H9 (cell line): Measurements from ENCODE around the gene NHERF2. TPM values are rescaled to one million over a fixed set of nuclear protein-coding genes. Genes with fewer than 3 reads are reported as not detected.

ENCODE experiments used
- DNase-seq: peaks from one replicate; pipeline ENCODE4 v3.0.0-alpha.2; 2017
- H2AFZ ChIP-seq: one replicate; pipeline ENCODE4 v1.6.1; 2013; ENCODE audit warnings: mild to moderate bottlenecking, low read length, control low read depth, moderate library complexity
- H2AK5ac ChIP-seq: 2 replicates; pipeline ENCODE4 v1.6.1; 2013; ENCODE audit warnings: low read length, control low read depth, mixed read lengths; ENCODE audit not compliant: insufficient read length
- H2BK120ac ChIP-seq: one replicate; pipeline ENCODE4 v1.6.1; 2013; ENCODE audit warnings: low read depth, mild to moderate bottlenecking, low read length, control low read depth, inconsistent platforms; ENCODE audit not compliant: poor library complexity, severe bottlenecking
- H2BK12ac ChIP-seq: 2 replicates; pipeline ENCODE4 v1.6.1; 2013; ENCODE audit warnings: low read length, control low read depth, mixed read lengths, low read depth; ENCODE audit not compliant: insufficient read length
- H2BK15ac ChIP-seq: 2 replicates; pipeline ENCODE4 v1.6.1; 2013; ENCODE audit warnings: low read depth, low read length, control low read depth
- H2BK20ac ChIP-seq: one replicate; pipeline ENCODE4 v1.6.1; 2013; ENCODE audit warnings: low read depth, mild to moderate bottlenecking, low read length, control low read depth, inconsistent platforms; ENCODE audit not compliant: poor library complexity, severe bottlenecking
- H2BK5ac ChIP-seq: 2 replicates; pipeline ENCODE4 v1.6.1; 2013; ENCODE audit warnings: low read length, control low read depth, mixed read lengths; ENCODE audit not compliant: insufficient read length
- H3K14ac ChIP-seq: 2 replicates; pipeline ENCODE4 v1.6.1; 2013; ENCODE audit warnings: low read length, control low read depth; ENCODE audit not compliant: insufficient read depth
- H3K18ac ChIP-seq: 2 replicates; pipeline ENCODE4 v1.6.1; 2013; ENCODE audit warnings: low read depth, mild to moderate bottlenecking, mixed read lengths, low read length, control low read depth; ENCODE audit not compliant: insufficient read length
- H3K23ac ChIP-seq: 2 replicates; pipeline ENCODE4 v1.6.1; 2013; ENCODE audit warnings: low read length, control low read depth, mixed read lengths, low read depth; ENCODE audit not compliant: insufficient read length
- H3K23me2 ChIP-seq: 2 replicates; pipeline ENCODE4 v1.6.1; 2013; ENCODE audit warnings: low read depth, mild to moderate bottlenecking, mixed read lengths, low read length, control low read depth; ENCODE audit not compliant: insufficient read length, poor library complexity, severe bottlenecking
- H3K27ac ChIP-seq: 2 replicates; pipeline ENCODE4 v1.5.1; 2013; ENCODE audit warnings: low read length, control low read depth, mixed read lengths, low read depth; ENCODE audit not compliant: insufficient read length
- H3K27me3 ChIP-seq: 2 replicates; pipeline ENCODE4 v1.6.1; 2013; ENCODE audit warnings: low read length, control low read depth, inconsistent platforms; ENCODE audit not compliant: insufficient read depth
- H3K4ac ChIP-seq: 2 replicates; pipeline ENCODE4 v1.6.1; 2013; ENCODE audit warnings: low read depth, mild to moderate bottlenecking, control low read depth, inconsistent platforms, low read length, moderate library complexity
- H3K4me1 ChIP-seq: 2 replicates; pipeline ENCODE4 v1.6.1; 2013; ENCODE audit warnings: low read length, control low read depth, inconsistent platforms; ENCODE audit not compliant: insufficient read depth
- H3K4me2 ChIP-seq: 2 replicates; pipeline ENCODE4 v1.6.1; 2013; ENCODE audit warnings: low read length, control low read depth, mixed read lengths; ENCODE audit not compliant: insufficient read length, insufficient read depth
- H3K56ac ChIP-seq: 2 replicates; pipeline ENCODE4 v1.6.1; 2013; ENCODE audit warnings: low read depth, mild to moderate bottlenecking, mixed read lengths, low read length, control low read depth; ENCODE audit not compliant: insufficient read length
- H3K79me1 ChIP-seq: 2 replicates; pipeline ENCODE4 v1.6.1; 2013; ENCODE audit warnings: low read depth, mild to moderate bottlenecking, moderate library complexity, low read length, control low read depth, inconsistent platforms; ENCODE audit not compliant: insufficient read depth, poor library complexity, severe bottlenecking
- H3K79me2 ChIP-seq: 2 replicates; pipeline ENCODE4 v1.6.1; 2013; ENCODE audit warnings: low read length, control low read depth, inconsistent platforms; ENCODE audit not compliant: insufficient read depth
- H3K9ac ChIP-seq: 2 replicates; pipeline ENCODE4 v1.6.1; 2013; ENCODE audit warnings: low read length, control low read depth, mixed read lengths; ENCODE audit not compliant: insufficient read length; ENCODE audit errors: extremely low read depth
- H3K9me3 ChIP-seq: one replicate; pipeline ENCODE4 v1.6.1; 2013; ENCODE audit warnings: low read depth, low read length, inconsistent platforms; ENCODE audit not compliant: control insufficient read depth
- H3T11ph ChIP-seq: one replicate; pipeline ENCODE4 v1.6.1; 2013; ENCODE audit warnings: mild to moderate bottlenecking, low read length, control low read depth, inconsistent platforms
- H4K20me1 ChIP-seq: one replicate; pipeline ENCODE4 v1.6.1; 2013; ENCODE audit not compliant: control insufficient read depth, insufficient read length, insufficient read depth
- H4K5ac ChIP-seq: 2 replicates; pipeline ENCODE4 v1.6.1; 2013; ENCODE audit warnings: low read depth, mild to moderate bottlenecking, mixed read lengths, low read length, control low read depth; ENCODE audit not compliant: insufficient read length
- H4K8ac ChIP-seq: replicated peaks from 2 replicates; pipeline ENCODE4 v1.6.1; 2013; ENCODE audit warnings: low read length, control low read depth, mixed read lengths, low read depth; ENCODE audit not compliant: insufficient read length
- H4K91ac ChIP-seq: 2 replicates; pipeline ENCODE4 v1.6.1; 2013; ENCODE audit warnings: low read depth, mild to moderate bottlenecking, moderate library complexity, mixed read lengths, low read length, control low read depth; ENCODE audit not compliant: insufficient read length
- H3K27ac Mint-ChIP-seq, 3 experiments: 2 replicates in 2 of 3; 3 replicates in 1 of 3; pipeline ENCODE4 v1.8.0; 2020 to 2021; ENCODE audit warnings: mixed read lengths in 3 of 3, mild to moderate bottlenecking in 1 of 3, moderate library complexity in 1 of 3
- H3K27me3 Mint-ChIP-seq: 2 replicates; pipeline ENCODE4 v1.8.0; 2021; ENCODE audit warnings: low read depth, mild to moderate bottlenecking, moderate library complexity, mixed read lengths
- H3K36me3 Mint-ChIP-seq, 3 experiments: 2 replicates in 2 of 3; 3 replicates in 1 of 3; pipeline ENCODE4 v1.8.0; 2020 to 2021; ENCODE audit warnings: low read depth in 3 of 3, mixed read lengths in 3 of 3; ENCODE audit not compliant: insufficient read depth in 1 of 3
- H3K4me1 Mint-ChIP-seq, 2 experiments: 2 replicates each; pipeline ENCODE4 v1.8.0; 2020; ENCODE audit warnings: mixed read lengths in 2 of 2
- H3K4me3 Mint-ChIP-seq, 2 experiments: 2 replicates in 1 of 2; 3 replicates in 1 of 2; pipeline ENCODE4 v1.8.0; 2020 to 2021; ENCODE audit warnings: mild to moderate bottlenecking in 2 of 2, mixed read lengths in 2 of 2, moderate library complexity in 1 of 2
- H3K9me3 Mint-ChIP-seq, 2 experiments: 2 replicates in 1 of 2; 3 replicates in 1 of 2; pipeline ENCODE4 v1.8.0; 2020; ENCODE audit warnings: mild to moderate bottlenecking in 2 of 2, mixed read lengths in 2 of 2, moderate library complexity in 1 of 2
- CTCF ChIP-seq: fragments of 200-600 bp; sonication (generic); conservative IDR thresholded peaks from 3 replicates; pipeline ENCODE4 v1.8.0; 2021; ENCODE audit warnings: antibody characterized with exemption, mild to moderate bottlenecking
- WGBS: extraction: QIAGEN DNeasy Blood & Tissue Kit; methylation state at CpG from one replicate; pipeline ENCODE4 v1.1.7; 2013; ENCODE audit warnings: missing lambda C conversion rate, low lambda C conversion rate, mixed read lengths; ENCODE audit not compliant: insufficient read length; ENCODE audit errors: extremely low coverage; 5-methylcytosine and 5-hydroxymethylcytosine counted together
- total RNA-seq: library from RNA; stranded (reverse); gene quantifications from 2 replicates; pipeline ENCODE4 v1.2.1, GENCODE V29; 2021

The NHERF2 gene
- total RNA-seq, 1 experiment from 2014 or later: 15.3 TPM

- Mint-ChIP-seq H3K27me3 (peaks cover 31% of the 10 kb centered on the region), H3K36me3 (peaks cover 5 to 17% (median 17%) of the 10 kb centered on the region in 3 experiments; a peak in 6 of 7 replicates), H3K27ac (no peak overlapping the region), H3K9me3 (no peaks in the 10 kb centered on the region; a peak in 1 of 5 replicates), H3K4me3 (peak overlapping the region in 1 of 2 experiments; percentile 68; a peak in 2 of 5 replicates), H3K4me1 (peaks cover 14 to 16% of the 10 kb centered on the region in 2 experiments)
- Histone ChIP-seq H2BK15ac (no peak overlapping the region), H2AFZ (no peak overlapping the region), H3K79me1 (no peaks in the 10 kb centered on the region), H4K91ac (no peak overlapping the region), H3T11ph (no peak overlapping the region), H3K4me1 (no peaks in the 10 kb centered on the region; the same call in 1 of the 2 replicates), H3K18ac (no peak overlapping the region), H2AK5ac (no peak overlapping the region), H3K23ac (no peak overlapping the region), H4K20me1 (no peaks in the 10 kb centered on the region), H4K8ac (no peak overlapping the region), H3K23me2 (peaks cover 18% of the 10 kb centered on the region), H3K9me3 (no peaks in the 10 kb centered on the region), H3K56ac (no peak overlapping the region), H3K9ac (no peak overlapping the region), H3K27ac (no peak overlapping the region), H2BK20ac (no peak overlapping the region), H3K27me3 (peaks cover 11% of the 10 kb centered on the region; the same call in 1 of the 2 replicates), H3K14ac (no peak overlapping the region), H3K79me2 (no peaks in the 10 kb centered on the region), H3K4me2 (no peak overlapping the region), H4K5ac (no peak overlapping the region), H2BK5ac (no peak overlapping the region), H3K4ac (no peak overlapping the region), H2BK120ac (no peak overlapping the region), H2BK12ac (no peak overlapping the region)
- DNase-seq: no peak
- TF ChIP-seq CTCF: no peak
- WGBS: no CpG with 5 or more reads among the region's 2 CpGs
Measured at GRCh38 chr16:1993731-1994131, 33.0 kb upstream of the NHERF2 start.
